ENCODE data around the gene FGB.
"Not testable (repeated sequence)": the region's sequence is repeated elsewhere in the genome, so short reads cannot be mapped to it uniquely, and the experiment has no call there.

FGB gene

DNA sequence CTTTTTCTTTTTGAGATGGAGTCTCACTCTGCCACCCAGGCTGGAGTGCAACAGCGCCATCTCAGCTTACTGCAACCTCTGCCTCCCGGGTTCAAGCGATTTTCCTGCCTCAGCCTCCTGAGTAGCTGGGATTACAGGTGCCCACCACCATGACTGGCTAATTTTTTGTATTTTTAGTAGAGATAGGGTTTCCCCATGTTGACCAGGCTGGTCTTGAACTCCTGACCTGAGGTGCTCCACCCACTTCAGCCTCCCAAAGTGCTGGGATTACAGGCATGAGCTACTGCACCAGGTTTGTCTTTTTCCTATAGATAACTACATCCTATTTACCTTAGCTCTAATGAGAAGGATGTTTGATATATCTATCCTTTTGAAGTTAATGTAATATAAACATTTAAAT lies 31.5 kb downstream of the FGB start:
- not testable (repeated sequence) for H3K27me3 ChIP-seq (ENCODE audit: control insufficient read depth, insufficient read depth, low read length, poor library complexity, severe bottlenecking); H3K4me3 ChIP-seq (ENCODE audit: insufficient read depth, low read depth, low read length); H3K27ac ChIP-seq (ENCODE audit: insufficient read depth, low read depth, low read length, poor library complexity, severe bottlenecking); H3K4me1 ChIP-seq (ENCODE audit: control insufficient read depth, insufficient read depth, low read length); H3K36me3 ChIP-seq (ENCODE audit: control insufficient read depth, insufficient read depth, low read length); H3K9me3 ChIP-seq (ENCODE audit: control insufficient read depth, low read length)
- 86 to 94% methylated on average over 3 of the region's 3 CpGs for WGBS, 2 experiments

DNA sequence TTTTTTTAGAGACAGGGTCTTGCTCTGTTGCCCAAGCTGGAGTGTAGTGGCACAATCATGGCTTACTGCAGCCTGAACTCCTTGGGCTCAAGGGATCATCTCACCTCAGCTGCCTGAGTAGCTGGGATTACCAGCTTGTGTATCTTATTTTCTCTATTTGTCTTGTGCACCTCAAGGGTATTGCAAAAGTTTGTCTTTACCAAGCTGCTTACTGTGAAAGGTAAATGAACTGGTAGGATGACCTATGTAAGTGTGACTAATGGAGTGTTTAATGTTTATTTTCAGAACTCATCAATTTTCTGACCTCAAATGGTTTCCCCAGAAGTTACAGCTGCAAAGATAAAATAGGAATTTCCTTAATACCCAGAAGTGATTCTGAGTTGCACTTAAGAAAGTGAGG lies 33.0 kb downstream of the FGB start:
- Histone ChIP-seq H3K4me3 (ENCODE audit: insufficient read depth, low read depth, low read length) (no peak overlapping the region), H3K27me3 (ENCODE audit: control insufficient read depth, insufficient read depth, low read length, poor library complexity, severe bottlenecking) (no peaks in the 10 kb centered on the region), H3K36me3 (ENCODE audit: control insufficient read depth, insufficient read depth, low read length) (no peaks in the 10 kb centered on the region), H3K4me1 (ENCODE audit: control insufficient read depth, insufficient read depth, low read length) (no peaks in the 10 kb centered on the region), H3K9me3 (ENCODE audit: control insufficient read depth, low read length) (no peaks in the 10 kb centered on the region), H3K27ac (ENCODE audit: insufficient read depth, low read depth, low read length, poor library complexity, severe bottlenecking) (no peak overlapping the region)

DNA sequence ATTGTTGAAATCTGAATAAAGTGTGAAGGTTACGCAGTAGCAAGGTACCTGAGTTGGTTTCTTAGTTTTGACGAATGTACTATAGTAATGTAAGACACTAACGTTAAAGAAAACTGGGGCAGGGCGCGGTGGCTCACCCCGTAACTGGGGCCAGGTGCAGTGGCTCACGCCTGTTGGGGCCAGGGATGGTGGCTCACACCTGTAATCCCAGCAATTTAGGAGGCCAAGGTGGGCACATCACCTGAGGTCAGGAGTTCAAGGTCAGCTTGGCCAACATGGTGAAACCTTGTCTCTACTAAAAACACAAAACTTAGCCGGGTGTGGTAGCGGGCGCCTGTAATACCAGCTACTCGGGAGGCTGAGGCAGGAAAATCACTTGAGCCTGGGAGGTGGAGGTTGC lies 34.5 kb downstream of the FGB start:
- not testable (repeated sequence) for H3K27ac ChIP-seq (ENCODE audit: insufficient read depth, low read depth, low read length, poor library complexity, severe bottlenecking); H3K4me1 ChIP-seq (ENCODE audit: control insufficient read depth, insufficient read depth, low read length); H3K9me3 ChIP-seq (ENCODE audit: control insufficient read depth, low read length); H3K36me3 ChIP-seq (ENCODE audit: control insufficient read depth, insufficient read depth, low read length); H3K27me3 ChIP-seq (ENCODE audit: control insufficient read depth, insufficient read depth, low read length, poor library complexity, severe bottlenecking); H3K4me3 ChIP-seq (ENCODE audit: insufficient read depth, low read depth, low read length)
- WGBS, 2 experiments = 93 to 95% methylated on average over 11 of the region's 11 CpGs

DNA sequence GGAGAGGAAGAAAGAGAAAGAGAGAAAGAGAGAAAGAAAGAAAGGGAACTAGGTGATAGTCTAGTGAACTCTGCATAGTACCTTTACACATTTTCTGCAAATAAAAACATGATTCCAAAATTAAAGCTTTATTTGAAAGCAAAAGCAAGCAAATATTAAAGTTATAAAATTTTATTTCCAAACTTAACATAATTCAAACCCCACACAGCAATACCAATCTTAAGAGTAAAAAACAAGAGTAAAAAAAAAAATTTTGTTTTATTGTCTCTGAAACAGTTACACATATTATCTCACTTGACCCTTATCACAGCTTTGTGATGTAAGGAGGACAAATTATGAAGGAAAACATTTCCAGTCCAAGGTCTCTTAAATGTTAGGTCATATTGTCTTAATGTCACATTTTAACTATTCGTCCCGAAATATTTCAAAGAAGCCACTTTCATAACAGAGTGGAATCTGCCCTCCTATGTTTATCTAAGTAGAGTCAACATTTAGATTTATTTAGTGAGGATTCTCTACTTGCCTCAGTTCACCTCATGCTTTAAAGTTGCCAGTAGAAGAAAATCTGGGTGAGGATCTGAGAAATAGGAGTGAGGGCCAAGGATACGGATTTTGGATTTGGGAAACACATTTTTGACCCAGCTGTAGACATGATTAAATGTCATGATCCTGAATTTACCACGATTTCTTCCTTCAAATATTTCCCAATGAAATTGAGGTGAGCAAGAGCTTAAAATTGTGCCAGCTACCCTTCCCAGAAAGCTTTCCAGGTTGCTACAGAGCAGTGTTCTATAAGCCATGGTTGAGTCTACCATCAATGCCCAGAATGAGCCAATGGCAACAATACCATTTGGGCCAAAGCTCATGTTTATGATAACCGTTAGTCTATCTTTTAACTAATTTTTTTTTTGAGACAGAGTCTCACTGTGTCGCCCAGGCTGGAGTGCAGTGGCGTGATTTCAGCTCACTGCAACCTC lies 35.3 kb downstream of the FGB start:
- no peaks in the 10 kb centered on the region for H3K4me1 ChIP-seq (ENCODE audit: control insufficient read depth, insufficient read depth, low read length)
- no peaks in the 10 kb centered on the region for H3K9me3 ChIP-seq (ENCODE audit: control insufficient read depth, low read length)
- 95 to 96% methylated on average over 6 to 7 of the region's 7 CpGs for WGBS, 2 experiments
- no peak overlapping the region for H3K4me3 ChIP-seq (ENCODE audit: insufficient read depth, low read depth, low read length)
- no peak overlapping the region for H3K27ac ChIP-seq (ENCODE audit: insufficient read depth, low read depth, low read length, poor library complexity, severe bottlenecking)
- H3K27me3 ChIP-seq (ENCODE audit: control insufficient read depth, insufficient read depth, low read length, poor library complexity, severe bottlenecking) = no peaks in the 10 kb centered on the region
- H3K36me3 ChIP-seq (ENCODE audit: control insufficient read depth, insufficient read depth, low read length) = no peaks in the 10 kb centered on the region

DNA sequence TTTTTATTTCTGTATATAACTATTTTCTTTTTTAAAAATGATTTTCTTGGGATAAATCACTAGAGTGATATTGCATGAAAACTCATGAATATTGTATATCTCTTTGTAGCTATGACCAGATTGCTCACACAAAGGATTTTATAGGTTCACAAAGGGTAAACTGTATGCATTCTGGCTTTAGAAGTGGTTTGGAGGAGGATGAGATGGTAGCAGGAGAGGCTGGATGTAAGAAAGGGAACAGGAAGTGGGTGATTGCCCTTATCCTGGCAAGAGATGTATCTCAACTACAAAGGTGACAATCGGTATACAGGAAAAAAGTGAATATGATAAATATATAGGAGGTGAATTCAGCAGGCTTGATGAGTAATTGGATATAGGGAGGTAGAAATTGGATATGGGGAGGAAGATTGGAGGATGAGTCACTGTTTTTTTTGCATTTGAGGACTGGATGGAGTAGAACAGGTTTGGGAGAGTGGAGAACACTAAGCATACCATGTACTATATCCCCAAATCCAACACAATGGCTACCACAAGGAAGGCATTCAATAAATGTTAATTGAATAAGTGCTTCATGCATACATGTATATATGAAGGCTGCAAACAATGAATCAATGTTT lies 39.7 kb downstream of the FGB start:
- Histone ChIP-seq H3K4me3 (ENCODE audit: insufficient read depth, low read depth, low read length) (no peak overlapping the region), H3K9me3 (ENCODE audit: control insufficient read depth, low read length) (no peaks in the 10 kb centered on the region), H3K27me3 (ENCODE audit: control insufficient read depth, insufficient read depth, low read length, poor library complexity, severe bottlenecking) (no peaks in the 10 kb centered on the region), H3K4me1 (ENCODE audit: control insufficient read depth, insufficient read depth, low read length) (no peaks in the 10 kb centered on the region), H3K36me3 (ENCODE audit: control insufficient read depth, insufficient read depth, low read length) (no peaks in the 10 kb centered on the region), H3K27ac (ENCODE audit: insufficient read depth, low read depth, low read length, poor library complexity, severe bottlenecking) (no peak overlapping the region)
- WGBS, 2 experiments = 94 to 98% methylated on average over 1 of the region's 1 CpG

DNA sequence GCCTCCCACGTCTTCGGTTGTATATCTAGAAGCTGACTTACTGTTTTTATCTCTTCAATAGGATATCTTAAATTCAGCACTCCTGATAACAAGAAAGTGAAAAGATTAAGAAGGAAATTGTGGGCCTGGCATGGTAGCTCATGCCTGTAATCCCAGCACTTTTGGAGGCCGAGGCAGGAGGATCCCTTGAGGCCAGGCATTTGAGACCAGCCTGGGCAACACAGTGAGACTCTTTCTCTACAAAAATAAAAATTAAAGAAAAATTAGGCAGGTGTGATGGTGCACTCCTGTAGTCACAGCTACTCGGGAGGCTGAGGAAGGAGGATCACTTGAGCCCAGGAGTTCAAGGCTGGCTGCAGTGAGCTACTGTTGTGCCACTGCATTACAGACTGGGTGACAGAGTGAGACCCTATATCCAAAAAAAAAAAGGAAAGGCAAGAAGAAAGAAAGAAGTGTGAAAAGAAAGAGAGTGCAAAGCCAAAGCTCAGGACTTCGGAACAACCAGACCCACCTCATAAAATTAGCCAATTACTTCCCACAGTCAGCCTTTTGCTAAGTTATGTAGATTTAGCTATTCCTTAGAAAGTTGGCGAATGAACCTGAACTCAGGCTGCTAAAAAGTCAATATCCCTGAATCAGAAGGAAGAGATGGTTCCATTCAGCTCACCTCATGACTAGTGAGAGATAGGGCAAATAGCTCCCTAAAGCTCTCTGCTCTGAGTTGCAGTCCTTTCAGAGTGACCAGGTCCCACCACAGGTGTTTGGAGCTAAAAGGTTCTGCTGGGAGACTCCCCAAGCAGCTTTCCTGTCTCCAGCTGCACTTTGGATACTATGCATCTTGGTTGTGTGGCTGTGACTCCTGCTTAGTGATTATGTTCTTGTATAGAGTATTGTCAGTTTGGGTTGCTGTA lies 40.5 kb downstream of the FGB start:
- Histone ChIP-seq H3K4me1 (ENCODE audit: control insufficient read depth, insufficient read depth, low read length) (no peaks in the 10 kb centered on the region), H3K9me3 (ENCODE audit: control insufficient read depth, low read length) (no peaks in the 10 kb centered on the region), H3K36me3 (ENCODE audit: control insufficient read depth, insufficient read depth, low read length) (no peaks in the 10 kb centered on the region), H3K4me3 (ENCODE audit: insufficient read depth, low read depth, low read length) (no peak overlapping the region), H3K27me3 (ENCODE audit: control insufficient read depth, insufficient read depth, low read length, poor library complexity, severe bottlenecking) (no peaks in the 10 kb centered on the region), H3K27ac (ENCODE audit: insufficient read depth, low read depth, low read length, poor library complexity, severe bottlenecking) (no peak overlapping the region)
- WGBS, 2 experiments = 94 to 95% methylated on average over 5 of the region's 6 CpGs

DNA sequence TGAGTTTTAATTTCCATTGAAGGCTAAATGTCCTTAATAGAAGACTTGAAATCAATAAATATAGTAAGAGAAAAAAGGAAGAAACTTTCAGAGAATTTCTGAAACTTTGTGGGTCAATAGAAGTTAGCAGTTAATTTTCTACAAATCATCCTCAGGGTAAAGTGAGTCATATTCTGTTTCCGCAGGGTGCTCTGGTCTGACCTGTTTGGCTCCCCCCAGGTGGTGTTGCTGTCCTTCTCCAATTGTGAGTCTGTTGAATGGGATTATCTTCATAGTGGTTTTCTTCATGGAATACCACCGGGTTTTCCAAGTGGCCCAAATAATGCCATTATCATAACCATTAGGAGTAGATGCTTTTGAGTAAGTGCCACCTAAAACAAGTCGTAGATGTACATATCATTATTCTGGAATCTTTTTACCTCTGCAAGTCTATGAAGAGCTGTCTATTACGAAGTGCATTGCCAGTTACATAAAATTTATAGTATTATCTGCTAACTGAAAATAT lies 41.9 kb downstream of the FGB start:
- H3K4me3 ChIP-seq (ENCODE audit: insufficient read depth, low read depth, low read length) = no peak overlapping the region
- 93 to 100% methylated on average over 1 to 3 of the region's 4 CpGs for WGBS, 2 experiments
- H3K4me1 ChIP-seq (ENCODE audit: control insufficient read depth, insufficient read depth, low read length) = no peaks in the 10 kb centered on the region
- H3K9me3 ChIP-seq (ENCODE audit: control insufficient read depth, low read length) = no peaks in the 10 kb centered on the region
- H3K36me3 ChIP-seq (ENCODE audit: control insufficient read depth, insufficient read depth, low read length) = no peaks in the 10 kb centered on the region
- no peak overlapping the region for H3K27ac ChIP-seq (ENCODE audit: insufficient read depth, low read depth, low read length, poor library complexity, severe bottlenecking)
- H3K27me3 ChIP-seq (ENCODE audit: control insufficient read depth, insufficient read depth, low read length, poor library complexity, severe bottlenecking) = no peaks in the 10 kb centered on the region

DNA sequence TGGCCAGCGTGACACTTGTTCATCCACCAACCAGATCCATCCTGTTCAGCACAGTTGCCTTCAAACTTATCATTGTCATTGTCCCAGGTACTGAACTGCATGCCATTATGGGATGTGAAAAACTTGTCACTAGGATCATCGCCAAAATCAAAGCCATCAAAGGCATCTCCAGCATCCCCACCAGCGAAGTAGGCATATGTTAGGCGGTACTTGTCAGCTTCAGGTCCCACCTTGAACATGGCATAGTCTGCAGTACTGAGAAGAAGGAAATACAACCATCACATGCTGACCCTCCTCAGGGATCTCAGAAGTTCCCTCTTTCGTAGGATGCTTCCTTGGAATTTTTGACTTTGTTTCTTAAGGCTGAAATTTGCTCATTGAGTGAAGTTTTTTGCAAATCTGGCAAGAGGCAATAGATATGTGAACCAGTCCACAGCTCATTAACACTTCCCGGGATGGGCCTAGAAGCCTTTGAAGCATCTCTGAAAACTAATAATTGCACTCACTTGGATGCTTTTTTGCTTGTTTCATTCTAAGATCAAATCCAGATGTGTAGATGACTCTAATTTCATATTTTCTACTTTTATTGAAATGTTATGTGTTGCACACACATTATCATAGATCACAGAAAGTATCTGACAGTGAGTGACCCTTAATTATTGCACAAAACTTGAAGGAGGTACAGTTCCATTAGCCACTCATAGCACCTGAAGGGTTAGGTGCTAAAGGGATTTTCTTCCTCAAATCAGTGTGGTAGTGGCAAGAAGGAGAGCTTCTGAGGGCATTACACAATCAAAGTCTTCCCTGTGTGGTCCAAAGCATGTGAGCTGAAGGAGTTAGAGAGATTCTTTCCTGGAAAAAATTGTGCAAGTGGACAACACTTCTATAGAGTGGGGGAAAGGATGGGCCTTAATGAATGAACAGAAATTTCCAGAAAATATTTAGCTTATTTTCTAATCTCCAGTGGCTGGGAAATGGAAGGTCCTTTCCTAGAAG lies 44.2 kb downstream of the FGB start:
- no peaks in the 10 kb centered on the region for H3K4me1 ChIP-seq (ENCODE audit: control insufficient read depth, insufficient read depth, low read length)
- H3K27ac ChIP-seq (ENCODE audit: insufficient read depth, low read depth, low read length, poor library complexity, severe bottlenecking) = no peak overlapping the region
- 94 to 97% methylated on average over 6 of the region's 6 CpGs for WGBS, 2 experiments

More for the DNA sequence above, 44.2 kb downstream of the FGB start:
- Histone ChIP-seq H3K9me3 (ENCODE audit: control insufficient read depth, low read length) (no peaks in the 10 kb centered on the region), H3K36me3 (ENCODE audit: control insufficient read depth, insufficient read depth, low read length) (no peaks in the 10 kb centered on the region), H3K27me3 (ENCODE audit: control insufficient read depth, insufficient read depth, low read length, poor library complexity, severe bottlenecking) (no peaks in the 10 kb centered on the region), H3K4me3 (ENCODE audit: insufficient read depth, low read depth, low read length) (no peak overlapping the region)
